ENCODE results near the gene UTP4. TPM values are rescaled to one million over a fixed set of nuclear protein-coding genes. Genes with fewer than 3 reads are reported as not detected.
A peak's percentile ranks its signal among the peaks of the same experiment; 100 is the strongest.

The UTP4 gene
- total RNA-seq, 2 donors from 2014 or later: 11.4 to 29.6 TPM

- no peak for DNase-seq (ENCODE audit: low spot score)
- Histone ChIP-seq H3K4me1 (peaks cover 0 to 29% of the 10 kb centered on the region in 2 donors), H3K4me3 (no peak overlapping the region), H3K27me3 (no peaks in the 10 kb centered on the region), H3K27ac (peak overlapping the region in 1 of 2 donors; percentile 46), H3K36me3 (no peaks in the 10 kb centered on the region), H3K9me3 (no peaks in the 10 kb centered on the region)
- no peak for TF ChIP-seq CTCF (IDR thresholded peaks at IDR 0.05)
Observed at GRCh38 chr16:69176033-69176800, 43.8 kb downstream of the UTP4 start.

GRCh38 chr16:69179328-69180010 is 47.0 kb downstream of the UTP4 start:
- H3K27ac ChIP-seq: peak overlapping the region; percentile 35 to 46
- DNase-seq (ENCODE audit: low spot score): peak; percentile 84
- H3K4me3 ChIP-seq: no peak overlapping the region
- H3K9me3 ChIP-seq: no peaks in the 10 kb centered on the region
- no peaks in the 10 kb centered on the region for H3K36me3 ChIP-seq
- H3K4me1 ChIP-seq: peaks cover 0 to 16% of the 10 kb centered on the region in 2 donors
- no peak for TF ChIP-seq CTCF (IDR thresholded peaks at IDR 0.05)
- H3K27me3 ChIP-seq: no peaks in the 10 kb centered on the region

- Histone ChIP-seq H3K36me3 (no peaks in the 10 kb centered on the region), H3K4me1 (peaks cover 0 to 16% of the 10 kb centered on the region in 2 donors), H3K4me3 (no peak overlapping the region), H3K27me3 (no peaks in the 10 kb centered on the region), H3K27ac (peak overlapping the region; percentile 35 to 46), H3K9me3 (no peaks in the 10 kb centered on the region)
- DNase-seq (ENCODE audit: low spot score): no peak
- TF ChIP-seq CTCF (IDR thresholded peaks at IDR 0.05): no peak
Observed at GRCh38 chr16:69180011-69180338, 47.5 kb downstream of the UTP4 start.

- H3K9me3 ChIP-seq: no peaks in the 10 kb centered on the region
- H3K36me3 ChIP-seq: no peaks in the 10 kb centered on the region
- H3K27ac ChIP-seq: no peak overlapping the region
- TF ChIP-seq CTCF (IDR thresholded peaks at IDR 0.05): no peak
- no peak overlapping the region for H3K4me3 ChIP-seq
- H3K27me3 ChIP-seq: no peaks in the 10 kb centered on the region
- peaks cover 0 to 23% of the 10 kb centered on the region in 2 donors for H3K4me1 ChIP-seq
- DNase-seq (ENCODE audit: low spot score): no peak
Observed at GRCh38 chr16:69182730-69183416, 50.4 kb downstream of the UTP4 start.

GRCh38 chr16:69186642-69187445 is 54.4 kb downstream of the UTP4 start, which contains the start of gene SNTB2:
TSS of gene SNTB2 (plus strand) at chr16:69187164. CDS start at chr16:69187167, 3 bp downstream.
- no peak for TF ChIP-seq CTCF (IDR thresholded peaks at IDR 0.05)
- Histone ChIP-seq H3K27ac (peak within 1 kb of the TSS; percentile 82 to 91), H3K9me3 (no peaks in the 10 kb centered on the region), H3K36me3 (no peaks in the 10 kb centered on the region), H3K27me3 (no peaks in the 10 kb centered on the region), H3K4me3 (peak within 1 kb of the TSS; percentile 88 to 91), H3K4me1 (peaks cover 0 to 27% of the 10 kb centered on the region in 2 donors)
- peak; percentile 95 for DNase-seq (ENCODE audit: low spot score)
